Ovary (tissue), 3 donors: ENCODE measurements around the gene DPYSL4.

ENCODE experiments used
- EP300 ChIP-seq: sonication (generic); formaldehyde crosslinking; IDR thresholded peaks from one replicate; pipeline ENCODE4 v1.6.1; 2017; ENCODE audit warnings: antibody characterized with exemption
- POLR2A ChIP-seq: fragments of 450-650 bp; IDR thresholded peaks from one replicate; pipeline ENCODE4 v1.6.1; 2017; ENCODE audit warnings: antibody characterized with exemption, mild to moderate bottlenecking, moderate library complexity
- TF ChIP-seq, protein P1 (sequence below), 3 donors: fragments of 450-650 bp in 2 of 3; fragments of 200-600 bp in 1 of 3; IDR thresholded peaks; one replicate each; pipeline versions ENCODE4 v1.5.1 to v1.8.0; 2016 to 2022; ENCODE audit warnings: antibody characterized with exemption in 3 of 3, mild to moderate bottlenecking in 1 of 3
- donor health status: DM: no; HTN: no; CAD: no.

DNA sequence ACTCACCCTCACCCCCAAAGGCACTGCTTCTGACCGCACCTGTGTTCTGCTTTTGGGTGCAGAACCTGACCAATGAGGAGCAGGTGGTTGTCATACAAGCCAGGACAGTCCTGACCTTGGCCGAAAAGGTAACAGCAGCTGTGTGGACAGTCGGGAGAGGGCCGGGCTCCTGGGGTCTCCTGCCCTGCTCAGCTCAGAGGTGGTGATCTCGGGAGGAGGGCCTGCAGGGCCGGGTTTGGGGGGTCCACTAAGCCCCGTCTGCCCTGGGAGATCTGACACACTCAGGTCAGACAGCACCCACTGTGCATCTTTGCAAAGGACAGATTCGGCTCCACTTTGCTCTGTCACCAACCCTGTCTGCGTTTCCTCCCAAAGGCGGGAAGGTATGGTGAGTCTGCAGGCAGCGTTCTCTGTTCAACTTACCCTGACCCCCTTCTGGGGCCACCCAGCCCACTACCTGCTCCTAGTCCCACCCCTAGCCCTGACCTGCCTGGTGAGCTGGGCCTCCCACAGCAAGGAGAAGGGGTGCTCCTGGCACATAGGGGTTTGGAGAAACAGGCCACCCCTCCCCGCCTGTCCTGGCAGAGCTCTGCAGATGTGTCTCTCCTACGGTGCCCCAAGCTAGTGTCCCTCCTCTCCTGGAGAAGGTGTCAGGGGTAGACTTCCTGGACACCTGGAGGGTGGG lies 33.7 kb upstream of the DPYSL4 start:
- TF ChIP-seq POLR2A, result no peak
- TF ChIP-seq, protein P1, sequence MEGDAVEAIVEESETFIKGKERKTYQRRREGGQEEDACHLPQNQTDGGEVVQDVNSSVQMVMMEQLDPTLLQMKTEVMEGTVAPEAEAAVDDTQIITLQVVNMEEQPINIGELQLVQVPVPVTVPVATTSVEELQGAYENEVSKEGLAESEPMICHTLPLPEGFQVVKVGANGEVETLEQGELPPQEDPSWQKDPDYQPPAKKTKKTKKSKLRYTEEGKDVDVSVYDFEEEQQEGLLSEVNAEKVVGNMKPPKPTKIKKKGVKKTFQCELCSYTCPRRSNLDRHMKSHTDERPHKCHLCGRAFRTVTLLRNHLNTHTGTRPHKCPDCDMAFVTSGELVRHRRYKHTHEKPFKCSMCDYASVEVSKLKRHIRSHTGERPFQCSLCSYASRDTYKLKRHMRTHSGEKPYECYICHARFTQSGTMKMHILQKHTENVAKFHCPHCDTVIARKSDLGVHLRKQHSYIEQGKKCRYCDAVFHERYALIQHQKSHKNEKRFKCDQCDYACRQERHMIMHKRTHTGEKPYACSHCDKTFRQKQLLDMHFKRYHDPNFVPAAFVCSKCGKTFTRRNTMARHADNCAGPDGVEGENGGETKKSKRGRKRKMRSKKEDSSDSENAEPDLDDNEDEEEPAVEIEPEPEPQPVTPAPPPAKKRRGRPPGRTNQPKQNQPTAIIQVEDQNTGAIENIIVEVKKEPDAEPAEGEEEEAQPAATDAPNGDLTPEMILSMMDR (IDR thresholded peaks at IDR 0.05), result no peak
- no peak for TF ChIP-seq EP300
